ENCODE results near the gene GNAI3. TPM values are rescaled to one million over a fixed set of nuclear protein-coding genes. Genes with fewer than 3 reads are reported as not detected.

Gene GNAI3
- polyA plus RNA-seq, 3 donors = 3.0 to 14.2 (median 10.4) TPM

DNA sequence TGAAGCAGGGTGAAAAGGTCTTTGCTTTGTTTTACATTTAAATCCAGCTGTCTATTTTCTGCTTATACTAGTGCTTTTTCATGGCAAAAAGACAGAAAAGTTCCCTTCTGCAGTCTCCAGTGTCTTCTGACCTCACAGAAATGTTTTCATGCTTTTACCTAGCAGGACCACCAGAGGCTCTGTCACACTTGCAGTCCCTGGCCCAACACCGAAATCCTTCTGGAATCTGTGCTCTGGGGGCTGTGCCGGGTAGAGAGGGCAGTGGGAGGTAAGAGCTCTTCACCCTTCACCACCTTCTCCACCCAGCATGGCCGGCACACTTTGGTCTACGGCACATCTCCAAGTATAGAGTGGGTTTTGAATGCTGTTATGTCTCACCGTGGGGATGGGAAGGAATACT, 50.2 kb downstream of the GNAI3 start:
- Histone ChIP-seq H3K27ac (ENCODE audit: low read depth in 1 of 2, low read length in 2 of 2) (no peak overlapping the region), H3K9me3 (replicated peaks in 1 of 2; ENCODE audit: control insufficient read depth in 1 of 2, insufficient read depth in 1 of 2, low read length in 2 of 2) (no peaks in the 10 kb centered on the region), H3K36me3 (replicated peaks in 1 of 2; ENCODE audit: control insufficient read depth in 1 of 2, insufficient read depth in 2 of 2, low read length in 2 of 2) (peaks cover 22 to 66% of the 10 kb centered on the region in 2 donors), H3K4me3 (replicated peaks in 1 of 3; ENCODE audit: low read depth in 2 of 3, low read length in 3 of 3) (no peak overlapping the region), H3K27me3 (ENCODE audit: control insufficient read depth in 2 of 2, insufficient read depth in 2 of 2, low read length in 2 of 2) (no peaks in the 10 kb centered on the region), H3K4me2 (replicated peaks; ENCODE audit: extremely low read depth, low read length, poor library complexity, severe bottlenecking) (no peak overlapping the region), H3K4me1 (ENCODE audit: control insufficient read depth in 1 of 2, insufficient read depth in 2 of 2, low read length in 2 of 2) (peaks cover 4 to 7% of the 10 kb centered on the region in 2 donors), H3K79me2 (ENCODE audit: insufficient read depth, low read length) (no peaks in the 10 kb centered on the region), H4K20me1 (ENCODE audit: insufficient read depth, low read length) (no peaks in the 10 kb centered on the region), H3K9ac (ENCODE audit: insufficient read depth, low read length, poor library complexity, severe bottlenecking) (no peak overlapping the region), H2AFZ (ENCODE audit: insufficient read depth, low read depth, low read length, poor library complexity, severe bottlenecking) (no peak overlapping the region)
- Mint-ChIP-seq H3K4me3 (no peak overlapping the region), H3K27ac (peak overlapping the region in 4 of 7 donors; percentile 32 to 78 (median 40)), H3K27me3 (ENCODE audit: low read depth in 3 of 3) (no peaks in the 10 kb centered on the region), H3K4me1 (peaks cover 9% of the 10 kb centered on the region), H3K9me3 (no peaks in the 10 kb centered on the region), H3K36me3 (peaks cover 59 to 70% of the 10 kb centered on the region in 2 donors)
- intact Hi-C loops (cut with micrococcal nuclease) = loop anchor here in 1 of 2 donors (5.0 kb wide), 1 partner anchor 39 kb away; no protein-coding TSS in a partner anchor
- no peak for DNase-seq
- TF ChIP-seq, protein P1, sequence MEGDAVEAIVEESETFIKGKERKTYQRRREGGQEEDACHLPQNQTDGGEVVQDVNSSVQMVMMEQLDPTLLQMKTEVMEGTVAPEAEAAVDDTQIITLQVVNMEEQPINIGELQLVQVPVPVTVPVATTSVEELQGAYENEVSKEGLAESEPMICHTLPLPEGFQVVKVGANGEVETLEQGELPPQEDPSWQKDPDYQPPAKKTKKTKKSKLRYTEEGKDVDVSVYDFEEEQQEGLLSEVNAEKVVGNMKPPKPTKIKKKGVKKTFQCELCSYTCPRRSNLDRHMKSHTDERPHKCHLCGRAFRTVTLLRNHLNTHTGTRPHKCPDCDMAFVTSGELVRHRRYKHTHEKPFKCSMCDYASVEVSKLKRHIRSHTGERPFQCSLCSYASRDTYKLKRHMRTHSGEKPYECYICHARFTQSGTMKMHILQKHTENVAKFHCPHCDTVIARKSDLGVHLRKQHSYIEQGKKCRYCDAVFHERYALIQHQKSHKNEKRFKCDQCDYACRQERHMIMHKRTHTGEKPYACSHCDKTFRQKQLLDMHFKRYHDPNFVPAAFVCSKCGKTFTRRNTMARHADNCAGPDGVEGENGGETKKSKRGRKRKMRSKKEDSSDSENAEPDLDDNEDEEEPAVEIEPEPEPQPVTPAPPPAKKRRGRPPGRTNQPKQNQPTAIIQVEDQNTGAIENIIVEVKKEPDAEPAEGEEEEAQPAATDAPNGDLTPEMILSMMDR (IDR thresholded peaks at IDR 0.05) = peak; percentile 29
- WGBS (ENCODE audit: insufficient coverage) = no CpG with 5 or more reads among the region's 5 CpGs

DNA sequence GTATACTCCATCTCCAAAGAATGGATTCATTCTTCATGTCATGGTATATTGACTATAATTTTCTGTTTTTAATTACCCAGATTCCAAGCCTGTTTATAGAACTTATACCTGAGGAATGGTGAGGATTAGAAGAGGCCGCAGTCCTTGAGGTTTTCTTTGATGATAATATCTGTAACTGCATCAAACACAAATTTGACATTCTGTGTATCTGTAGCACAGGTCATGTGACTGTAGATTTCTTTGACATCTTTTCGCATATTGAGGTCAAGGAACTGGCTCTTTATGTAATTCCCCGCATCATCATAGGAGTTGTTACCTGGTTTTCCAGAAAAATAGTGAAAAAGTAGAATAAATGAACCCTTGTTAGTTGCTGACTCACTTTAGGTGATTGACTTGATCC, 54.8 kb downstream of the GNAI3 start:
- Histone ChIP-seq H3K4me2 (replicated peaks; ENCODE audit: extremely low read depth, low read length, poor library complexity, severe bottlenecking) (no peak overlapping the region), H3K4me3 (replicated peaks in 1 of 3; ENCODE audit: low read depth in 2 of 3, low read length in 3 of 3) (no peak overlapping the region), H3K4me1 (ENCODE audit: control insufficient read depth in 1 of 2, insufficient read depth in 2 of 2, low read length in 2 of 2) (peaks cover 30 to 33% of the 10 kb centered on the region in 2 donors), H3K27me3 (ENCODE audit: control insufficient read depth in 2 of 2, insufficient read depth in 2 of 2, low read length in 2 of 2) (no peaks in the 10 kb centered on the region), H3K36me3 (replicated peaks in 1 of 2; ENCODE audit: control insufficient read depth in 1 of 2, insufficient read depth in 2 of 2, low read length in 2 of 2) (peaks cover 0 to 20% of the 10 kb centered on the region in 2 donors), H3K9ac (ENCODE audit: insufficient read depth, low read length, poor library complexity, severe bottlenecking) (no peak overlapping the region), H3K79me2 (ENCODE audit: insufficient read depth, low read length) (no peaks in the 10 kb centered on the region), H4K20me1 (ENCODE audit: insufficient read depth, low read length) (no peaks in the 10 kb centered on the region), H2AFZ (ENCODE audit: insufficient read depth, low read depth, low read length, poor library complexity, severe bottlenecking) (no peak overlapping the region), H3K27ac (ENCODE audit: low read depth in 1 of 2, low read length in 2 of 2) (no peak overlapping the region), H3K9me3 (replicated peaks in 1 of 2; ENCODE audit: control insufficient read depth in 1 of 2, insufficient read depth in 1 of 2, low read length in 2 of 2) (no peaks in the 10 kb centered on the region)
- no peak overlapping the region for H3K4me3 Mint-ChIP-seq
- no peak overlapping the region for H3K27ac Mint-ChIP-seq
- peaks cover 29 to 39% of the 10 kb centered on the region in 2 donors for H3K36me3 Mint-ChIP-seq
- no peaks in the 10 kb centered on the region for H3K9me3 Mint-ChIP-seq
- no peak for DNase-seq
- peaks cover 44% of the 10 kb centered on the region for H3K4me1 Mint-ChIP-seq
- no peaks in the 10 kb centered on the region for H3K27me3 Mint-ChIP-seq (ENCODE audit: low read depth in 3 of 3)
- TF ChIP-seq, protein P1 (IDR thresholded peaks at IDR 0.05) = no peak
- WGBS (ENCODE audit: insufficient coverage) = no CpG with 5 or more reads among the region's 3 CpGs
- intact Hi-C loops (cut with micrococcal nuclease) = no loop called here
